HepG2 (cell line): ENCODE data around the gene ZNF786. TPM values are rescaled to one million over a fixed set of nuclear protein-coding genes. Genes with fewer than 3 reads are reported as not detected.

Source experiments
- ATAC-seq: fragments of 200-7000 bp; cut with Tn5 transposase; 3 replicates; pipeline ENCODE4 v1.9.1; 2020; ENCODE audit warnings: mild to moderate bottlenecking, moderate library complexity
- BruUV-seq: library from RNA; stranded (reverse); fragments of 400-500 nt; replicated peaks from 2 replicates; lab custom pipeline; 2021; lab: Mats Ljungman, UMichigan
- CTCF ChIA-PET: fragments of 300-600 bp; formaldehyde crosslinking; extraction: SDS; loops from one replicate; lab custom pipeline; 2021; ENCODE audit warnings: low total read pairs, inconsistent platforms, low intra/inter-chr PET ratio; lab: Yijun Ruan, JAX
- POLR2A ChIA-PET: fragments of 350-600 bp; sonication (Branson Sonifier 250); formaldehyde crosslinking; loops from one replicate; lab custom pipeline; 2020; ENCODE audit warnings: antibody characterized with exemption, inconsistent platforms; lab: Yijun Ruan, JAX
- DNase-seq: peaks from one replicate; pipeline ENCODE4 v3.0.0-alpha.2; 2015; ENCODE audit warnings: low spot score
- FAIRE-seq: peaks from 3 replicates; lab custom pipeline; 2011; peaks lifted over from hg19 to GRCh38; lab: Jason Lieb, UNC
- H2AFZ ChIP-seq: one replicate; pipeline ENCODE4 v1.6.1; 2011; ENCODE audit warnings: low read length, inconsistent platforms
- H3K27ac ChIP-seq: fragments of 300-600 bp; 3 replicates; pipeline ENCODE4 v1.8.0; 2011; ENCODE audit warnings: mixed run types, mild to moderate bottlenecking, mixed read lengths, low read length, inconsistent platforms; ENCODE audit not compliant: insufficient read depth; ENCODE audit errors: extremely low read length
- H3K27me3 ChIP-seq, 2 experiments: fragments of 200-600 bp in 1 of 2; 2 replicates in 1 of 2; 3 replicates in 1 of 2; pipeline versions ENCODE4 v1.6.0 to v1.8.0; 2011; ENCODE audit warnings: low read length in 2 of 2, mild to moderate bottlenecking in 2 of 2, moderate library complexity in 2 of 2, inconsistent platforms in 1 of 2; ENCODE audit not compliant: insufficient read depth in 2 of 2, control insufficient read depth in 1 of 2
- H3K36me3 ChIP-seq, 2 experiments: fragments of 200-600 bp in 1 of 2; replicated peaks in 1 of 2; 2 replicates in 1 of 2; 3 replicates in 1 of 2; pipeline versions ENCODE4 v1.5.1 to v1.8.0; 2011; ENCODE audit warnings: low read length in 2 of 2, inconsistent platforms in 1 of 2; ENCODE audit not compliant: insufficient read depth in 2 of 2, control insufficient read depth in 1 of 2
- H3K4me1 ChIP-seq: 2 replicates; pipeline ENCODE4 v1.5.1; 2012; ENCODE audit warnings: low read length, inconsistent platforms; ENCODE audit not compliant: insufficient read depth
- H3K4me2 ChIP-seq: 2 replicates; pipeline ENCODE4 v1.6.0; 2011; ENCODE audit warnings: low read depth, low read length, inconsistent platforms
- H3K4me3 ChIP-seq, 3 experiments: fragments of 200-600 bp in 1 of 3; sonication (generic), shearing (Covaris generic) in 1 of 3; replicated peaks in 1 of 3; 2 replicates each; pipeline ENCODE4 v1.5.1; 2011 to 2016; ENCODE audit warnings: low read length in 3 of 3, inconsistent platforms in 2 of 3, low read depth in 2 of 3, mild to moderate bottlenecking in 2 of 3, control low read depth in 1 of 3, mixed read lengths in 1 of 3; ENCODE audit not compliant: insufficient read depth in 1 of 3
- H3K79me2 ChIP-seq: one replicate; pipeline ENCODE4 v1.6.1; 2011; ENCODE audit warnings: low read length, inconsistent platforms; ENCODE audit not compliant: insufficient read depth
- H3K9ac ChIP-seq: 2 replicates; pipeline ENCODE4 v1.6.0; 2011; ENCODE audit warnings: mild to moderate bottlenecking, low read depth, low read length, inconsistent platforms; ENCODE audit not compliant: insufficient read depth
- H3K9me3 ChIP-seq: 2 replicates; pipeline ENCODE4 v1.5.1; 2012; ENCODE audit warnings: mild to moderate bottlenecking, low read length
- H4K20me1 ChIP-seq: 2 replicates; pipeline ENCODE4 v1.6.0; 2011; ENCODE audit warnings: inconsistent platforms, mild to moderate bottlenecking, low read length, moderate library complexity; ENCODE audit not compliant: insufficient read depth
- ARID4A ChIP-seq: sonication (generic); formaldehyde crosslinking; IDR thresholded peaks from 2 replicates; pipeline ENCODE4 v1.5.0; 2020; ENCODE audit warnings: mild to moderate bottlenecking, missing genetic modification reagents, borderline replicate concordance
- BHLHE40 ChIP-seq: IDR thresholded peaks from 2 replicates; pipeline ENCODE4 v1.6.1; 2011; ENCODE audit warnings: low read length, improper control_type of control experiment
- BORCS8-MEF2B ChIP-seq: sonication (generic); formaldehyde crosslinking; IDR thresholded peaks from 2 replicates; pipeline ENCODE4 v1.8.0; 2022; ENCODE audit warnings: mild to moderate bottlenecking, missing genetic modification reagents
- CEBPG ChIP-seq: IDR thresholded peaks from 2 replicates; pipeline ENCODE4 v1.6.1; 2016
- SMARCE1 ChIP-seq: fragments of 450-650 bp; IDR thresholded peaks from 2 replicates; pipeline ENCODE4 v1.6.1; 2017; ENCODE audit warnings: borderline replicate concordance
- SNAPC4 ChIP-seq: sonication (generic); formaldehyde crosslinking; IDR thresholded peaks from 2 replicates; pipeline ENCODE4 v1.4.0; 2020; ENCODE audit warnings: mild to moderate bottlenecking, missing genetic modification reagents
- SOX5 ChIP-seq: IDR thresholded peaks from 2 replicates; pipeline ENCODE4 v1.6.1; 2016; ENCODE audit warnings: borderline replicate concordance
- WIZ ChIP-seq: sonication (generic); formaldehyde crosslinking; IDR thresholded peaks from 2 replicates; pipeline ENCODE4 v1.5.1; 2020; ENCODE audit warnings: mild to moderate bottlenecking, missing genetic modification reagents
- ZNF225 ChIP-seq: sonication (generic); formaldehyde crosslinking; IDR thresholded peaks from 2 replicates; pipeline ENCODE4 v1.4.0; 2020; ENCODE audit warnings: mild to moderate bottlenecking, missing genetic modification reagents
- ZNF282 ChIP-seq: fragments of 450-650 bp; IDR thresholded peaks from 2 replicates; pipeline ENCODE4 v1.6.1; 2018; ENCODE audit not compliant: partially characterized antibody
- ZNF367 ChIP-seq: sonication (generic); formaldehyde crosslinking; IDR thresholded peaks from 2 replicates; pipeline ENCODE4 v1.4.0; 2020; ENCODE audit warnings: missing genetic modification reagents, borderline replicate concordance
- ZNF484 ChIP-seq: sonication (generic); formaldehyde crosslinking; IDR thresholded peaks from 2 replicates; pipeline ENCODE4 v1.5.1; 2020; ENCODE audit warnings: mild to moderate bottlenecking, low read depth, missing genetic modification reagents, borderline replicate concordance
- ZNF546 ChIP-seq: sonication (generic); formaldehyde crosslinking; conservative IDR thresholded peaks from 2 replicates; pipeline ENCODE4 v1.8.1; 2023; ENCODE audit warnings: mild to moderate bottlenecking, missing genetic modification reagents
- ZNF652 ChIP-seq: IDR thresholded peaks from 2 replicates; pipeline ENCODE4 v1.6.1; 2016; ENCODE audit warnings: low read depth, borderline replicate concordance
- WGBS: methylation state at CpG from one replicate; pipeline ENCODE4 v1.1.6; 2017; ENCODE audit warnings: low lambda C conversion rate; 5-methylcytosine and 5-hydroxymethylcytosine counted together
- in situ Hi-C: cut with HindIII; loops from 2 replicates; pipeline ENCODE4 v1.10.0; 2017; ENCODE audit warnings: low pct_unique_long_range_greater_than_20kb; ENCODE audit not compliant: extremely low pct_ligation_motif_present
- intact Hi-C: fragments of 100-400 bp; cut with micrococcal nuclease; formaldehyde crosslinking; loops from one replicate; pipeline ENCODE4 v1.10.0; 2022; ENCODE audit not compliant: unreplicated experiment
- polyA plus RNA-seq, 8 experiments: library from polyadenylated mRNA; depleted of rRNA in 3 of 8; stranded (reverse) in 7 of 8; unstranded in 1 of 8; fragments of >200 nt; fragmentation: Illumina TruSeq in 4 of 8; extraction: Trizol in 4 of 8; gene quantifications; 2 replicates each; pipeline versions ENCODE4 v1.2.1 to v1.2.3, GENCODE V29; 2011 to 2016; ENCODE audit warnings: low read depth in 4 of 8, missing spikeins in 1 of 8, mixed read lengths in 1 of 8; ENCODE audit not compliant: insufficient read depth in 1 of 8
- total RNA-seq, 5 experiments: library from RNA; depleted of rRNA; stranded (reverse); fragments of >200 nt; fragmentation: Illumina TruSeq; extraction: Trizol; gene quantifications; 2 replicates each; pipeline ENCODE4 v1.2.3, GENCODE V29; 2016; ENCODE audit warnings: low read depth in 1 of 5

ZNF786 gene
- total and polyA plus RNA-seq, 2 of the 13 experiments (the other 11 are each of a cell fraction or from before 2014, with no cell fraction given): 2.0 to 4.0 TPM

GRCh38 chr7:149022756-149023360 lies 67.7 kb downstream of the ZNF786 start (continued):
- no peak for TF ChIP-seq WIZ (CRISPR knock-in tag)
- no peak for TF ChIP-seq ZNF367 (CRISPR knock-in tag)
- TF ChIP-seq, all 625 proteins: peak for 0

- POLR2A ChIA-PET: no interaction called here
- no peak for TF ChIP-seq SNAPC4
- no peak for TF ChIP-seq ZNF546
- no peak for TF ChIP-seq BORCS8-MEF2B
- no peak for TF ChIP-seq SMARCE1
- TF ChIP-seq ZNF484 (CRISPR knock-in tag): no peak
- TF ChIP-seq ZNF652 (CRISPR knock-in tag): no peak
- TF ChIP-seq ARID4A (CRISPR knock-in tag): no peak
- no peak for TF ChIP-seq ZNF282
- no peak for TF ChIP-seq CEBPG
- no peak for TF ChIP-seq BHLHE40
- no peak for TF ChIP-seq SOX5 (CRISPR knock-in tag)
- no peak for TF ChIP-seq ZNF225 (CRISPR knock-in tag)
Measured at GRCh38 chr7:149021725-149022062, 68.8 kb downstream of the ZNF786 start.

More at GRCh38 chr7:149021725-149022062, 68.8 kb downstream of the ZNF786 start:
- Histone ChIP-seq H3K4me1 (peaks cover 33% of the 10 kb centered on the region), H3K27me3 (no peaks in the 10 kb centered on the region), H3K4me2 (no peak overlapping the region), H3K9me3 (no peaks in the 10 kb centered on the region), H4K20me1 (peaks cover 10% of the 10 kb centered on the region), H2AFZ (no peak overlapping the region), H3K36me3 (peaks cover 10 to 42% of the 10 kb centered on the region in 2 experiments), H3K4me3 (no peak overlapping the region), H3K9ac (no peak overlapping the region), H3K27ac (no peak overlapping the region), H3K79me2 (peaks cover 51% of the 10 kb centered on the region)
- no peak for FAIRE-seq
- intact Hi-C loops: no loop called here
- CTCF ChIA-PET: no interaction called here
- in situ Hi-C loops: no loop called here
- WGBS: 96% methylated on average over 12 of the region's 12 CpGs
- no peak for ATAC-seq
- no peak for DNase-seq
- BruUV-seq: no TSS peak
